Vagina (tissue), 2 donors: ENCODE measurements around the gene MAD1L1.

Source experiments
- POLR2A ChIP-seq, 2 donors: fragments of 450-650 bp; IDR thresholded peaks; one replicate each; pipeline ENCODE4 v1.6.1; 2017; ENCODE audit warnings: antibody characterized with exemption in 2 of 2, mild to moderate bottlenecking in 2 of 2, moderate library complexity in 2 of 2
- TF ChIP-seq, protein P1 (sequence below), 3 experiments: fragments of 450-650 bp in 2 of 3; fragments of 200-600 bp in 1 of 3; sonication (generic) in 1 of 3; IDR thresholded peaks; one replicate each; pipeline ENCODE4 v1.5.1; 2017 to 2019; ENCODE audit warnings: antibody characterized with exemption in 3 of 3, mild to moderate bottlenecking in 2 of 3, moderate library complexity in 2 of 3

DNA sequence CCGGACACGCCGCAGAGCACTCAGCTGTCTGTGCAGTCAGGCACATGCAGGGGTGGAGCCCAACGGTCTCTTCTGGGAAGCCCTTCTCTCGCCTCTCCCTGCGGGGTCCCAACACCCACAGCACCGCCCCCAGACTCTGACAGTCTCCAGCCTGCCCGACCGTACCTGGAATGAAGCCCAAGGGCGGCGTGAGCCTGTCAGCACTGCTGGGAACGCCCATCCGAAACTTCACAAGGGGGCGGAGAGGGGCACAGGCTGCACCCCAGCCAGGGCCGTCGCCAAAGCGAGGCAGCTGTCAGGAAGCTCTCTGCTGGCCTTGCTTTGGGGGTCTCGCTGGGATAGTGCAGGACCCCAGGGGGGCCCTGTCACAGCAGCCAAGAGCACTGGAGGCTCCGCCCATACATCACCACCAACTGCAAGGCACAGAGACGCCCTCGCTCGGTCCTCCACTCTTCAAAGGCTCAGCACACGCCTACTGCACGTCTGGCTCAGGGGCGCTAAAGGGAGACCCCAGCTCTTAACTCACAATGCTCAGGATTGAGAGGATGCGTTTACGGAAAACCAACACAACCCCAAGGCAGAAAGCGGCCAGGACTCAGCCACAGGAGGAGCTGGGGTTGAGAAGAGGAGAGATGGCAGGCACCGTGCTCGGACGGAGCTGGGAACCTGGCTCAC is 30.9 kb downstream of the MAD1L1 start:
- TF ChIP-seq, protein P1, sequence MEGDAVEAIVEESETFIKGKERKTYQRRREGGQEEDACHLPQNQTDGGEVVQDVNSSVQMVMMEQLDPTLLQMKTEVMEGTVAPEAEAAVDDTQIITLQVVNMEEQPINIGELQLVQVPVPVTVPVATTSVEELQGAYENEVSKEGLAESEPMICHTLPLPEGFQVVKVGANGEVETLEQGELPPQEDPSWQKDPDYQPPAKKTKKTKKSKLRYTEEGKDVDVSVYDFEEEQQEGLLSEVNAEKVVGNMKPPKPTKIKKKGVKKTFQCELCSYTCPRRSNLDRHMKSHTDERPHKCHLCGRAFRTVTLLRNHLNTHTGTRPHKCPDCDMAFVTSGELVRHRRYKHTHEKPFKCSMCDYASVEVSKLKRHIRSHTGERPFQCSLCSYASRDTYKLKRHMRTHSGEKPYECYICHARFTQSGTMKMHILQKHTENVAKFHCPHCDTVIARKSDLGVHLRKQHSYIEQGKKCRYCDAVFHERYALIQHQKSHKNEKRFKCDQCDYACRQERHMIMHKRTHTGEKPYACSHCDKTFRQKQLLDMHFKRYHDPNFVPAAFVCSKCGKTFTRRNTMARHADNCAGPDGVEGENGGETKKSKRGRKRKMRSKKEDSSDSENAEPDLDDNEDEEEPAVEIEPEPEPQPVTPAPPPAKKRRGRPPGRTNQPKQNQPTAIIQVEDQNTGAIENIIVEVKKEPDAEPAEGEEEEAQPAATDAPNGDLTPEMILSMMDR (IDR thresholded peaks at IDR 0.05) = no peak
- TF ChIP-seq POLR2A (IDR thresholded peaks at IDR 0.05) = no peak
